Measurements from ENCODE around the gene KLHL26. TPM values are rescaled to one million over a fixed set of nuclear protein-coding genes. Genes with fewer than 3 reads are reported as not detected.

KLHL26 gene
- total RNA-seq, 1 donor from 2014 or later, result 6.6 TPM

- intact Hi-C loops (cut with DNase I), result no loop called here
- ATAC-seq, result no peak
- DNase-seq (ENCODE audit: missing footprints), result peak; percentile 9
Measured at GRCh38 chr19:18718846-18719458, 82.1 kb downstream of the KLHL26 start.

GRCh38 chr19:18719541-18719940 lies 82.7 kb downstream of the KLHL26 start:
- no peak for DNase-seq (ENCODE audit: missing footprints)
- peak; percentile 26 for ATAC-seq
- intact Hi-C loops (cut with DNase I), result no loop called here

Other genes with a start within 250 kb of the KLHL26 start
- 5.0 TPM for gene LRRC25, start 239.4 kb upstream of the KLHL26 start, total RNA-seq
- 36.2 TPM for gene SSBP4, start 217.6 kb upstream of the KLHL26 start, total RNA-seq
- 26.0 TPM for gene ISYNA1, start 198.9 kb upstream of the KLHL26 start, total RNA-seq
- 8.4 TPM for gene ELL, start 115.0 kb upstream of the KLHL26 start, total RNA-seq
- 181 TPM for gene FKBP8, start 93.5 kb upstream of the KLHL26 start, total RNA-seq
- gene KXD1, start 79.2 kb upstream of the KLHL26 start, total RNA-seq, result 50.3 TPM
- 737 TPM for gene UBA52, start 65.2 kb upstream of the KLHL26 start, total RNA-seq
- gene REX1BD, start 48.2 kb upstream of the KLHL26 start, total RNA-seq, result 79.3 TPM
- 35.7 TPM for gene CRLF1, start 30.2 kb upstream of the KLHL26 start, total RNA-seq
- gene TMEM59L, start 24.2 kb upstream of the KLHL26 start, total RNA-seq, result 2.8 TPM
- gene CRTC1, start 46.7 kb downstream of the KLHL26 start, total RNA-seq, result 10.3 TPM
- gene COMP, start 154.3 kb downstream of the KLHL26 start, total RNA-seq, result not detected
- 37.0 TPM for gene UPF1, start 194.9 kb downstream of the KLHL26 start, total RNA-seq

All from Right ventricle myocardium inferior (tissue), 1 donor.